Tibial artery (tissue), 4 donors: ENCODE data around the gene BET1.

ENCODE experiments used
- DNase-seq, 2 donors: peaks; one replicate each; pipeline ENCODE4 v3.0.0-alpha.2; 2019
- H3K27ac ChIP-seq, 2 donors: fragments of 200-600 bp; sonication (generic) in 1 of 2; 1 replicate in 1 of 2; 2 replicates in 1 of 2; pipeline ENCODE4 v1.5.1; 2018 to 2019; ENCODE audit warnings: mild to moderate bottlenecking in 1 of 2
- H3K27me3 ChIP-seq, 2 donors: fragments of 200-600 bp; sonication (generic) in 1 of 2; one replicate each; pipeline versions ENCODE4 v1.5.1 to v1.6.0; 2016 to 2019
- H3K36me3 ChIP-seq, 3 donors: fragments of 200-600 bp; sonication (generic) in 2 of 3; one replicate each; pipeline ENCODE4 v1.5.1; 2016 to 2019; ENCODE audit warnings: mild to moderate bottlenecking in 2 of 3
- H3K4me1 ChIP-seq, 4 donors: fragments of 200-600 bp; sonication (generic) in 2 of 4; 1 replicate in 3 of 4; 2 replicates in 1 of 4; pipeline ENCODE4 v1.5.1; 2016 to 2019
- H3K4me3 ChIP-seq, 2 donors: fragments of 200-600 bp; sonication (generic) in 1 of 2; 1 replicate in 1 of 2; 2 replicates in 1 of 2; pipeline ENCODE4 v1.5.1; 2018 to 2019; ENCODE audit warnings: mild to moderate bottlenecking in 2 of 2
- H3K9me3 ChIP-seq, 3 donors: fragments of 200-600 bp; sonication (generic) in 1 of 3; one replicate each; pipeline ENCODE4 v1.5.1; 2016 to 2019
- intact Hi-C: fragments of 100-400 bp; cut with DNase I; formaldehyde crosslinking; loops from one replicate; pipeline ENCODE4 v1.15.0; 2023; ENCODE audit warnings: low total_unique reads
- TF ChIP-seq, protein P1 (sequence below), 2 experiments: fragments of 200-600 bp in 1 of 2; fragments of 450-650 bp in 1 of 2; IDR thresholded peaks; one replicate each; pipeline ENCODE4 v1.5.1; 2017 to 2019; ENCODE audit warnings: antibody characterized with exemption in 2 of 2, mild to moderate bottlenecking in 1 of 2, moderate library complexity in 1 of 2

The BET1 gene

GRCh38 chr7:93997868-93998267 is 6.3 kb downstream of the BET1 start:
- intact Hi-C loops = no loop called here
- no peaks in the 10 kb centered on the region for H3K27me3 ChIP-seq
- TF ChIP-seq, protein P1, sequence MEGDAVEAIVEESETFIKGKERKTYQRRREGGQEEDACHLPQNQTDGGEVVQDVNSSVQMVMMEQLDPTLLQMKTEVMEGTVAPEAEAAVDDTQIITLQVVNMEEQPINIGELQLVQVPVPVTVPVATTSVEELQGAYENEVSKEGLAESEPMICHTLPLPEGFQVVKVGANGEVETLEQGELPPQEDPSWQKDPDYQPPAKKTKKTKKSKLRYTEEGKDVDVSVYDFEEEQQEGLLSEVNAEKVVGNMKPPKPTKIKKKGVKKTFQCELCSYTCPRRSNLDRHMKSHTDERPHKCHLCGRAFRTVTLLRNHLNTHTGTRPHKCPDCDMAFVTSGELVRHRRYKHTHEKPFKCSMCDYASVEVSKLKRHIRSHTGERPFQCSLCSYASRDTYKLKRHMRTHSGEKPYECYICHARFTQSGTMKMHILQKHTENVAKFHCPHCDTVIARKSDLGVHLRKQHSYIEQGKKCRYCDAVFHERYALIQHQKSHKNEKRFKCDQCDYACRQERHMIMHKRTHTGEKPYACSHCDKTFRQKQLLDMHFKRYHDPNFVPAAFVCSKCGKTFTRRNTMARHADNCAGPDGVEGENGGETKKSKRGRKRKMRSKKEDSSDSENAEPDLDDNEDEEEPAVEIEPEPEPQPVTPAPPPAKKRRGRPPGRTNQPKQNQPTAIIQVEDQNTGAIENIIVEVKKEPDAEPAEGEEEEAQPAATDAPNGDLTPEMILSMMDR (IDR thresholded peaks at IDR 0.05) = no peak
- H3K4me1 ChIP-seq = peaks cover 0 to 19% (median 2%) of the 10 kb centered on the region in 4 donors
- H3K36me3 ChIP-seq = peaks cover 31 to 45% (median 38%) of the 10 kb centered on the region in 3 donors
- no peak overlapping the region for H3K27ac ChIP-seq
- no peak overlapping the region for H3K4me3 ChIP-seq
- DNase-seq = no peak
- H3K9me3 ChIP-seq = no peaks in the 10 kb centered on the region

GRCh38 chr7:93992421-93993110 is 11.6 kb downstream of the BET1 start:
- DNase-seq = no peak
- TF ChIP-seq, protein P1 (IDR thresholded peaks at IDR 0.05) = no peak
- intact Hi-C loops = no loop called here
- Histone ChIP-seq H3K4me1 (no peaks in the 10 kb centered on the region), H3K4me3 (no peak overlapping the region), H3K36me3 (peaks cover 24 to 33% (median 26%) of the 10 kb centered on the region in 3 donors), H3K9me3 (no peaks in the 10 kb centered on the region), H3K27ac (no peak overlapping the region), H3K27me3 (no peaks in the 10 kb centered on the region)

- TF ChIP-seq, protein P1 (IDR thresholded peaks at IDR 0.05) = no peak
- no peak for DNase-seq
- intact Hi-C loops = no loop called here
- no peaks in the 10 kb centered on the region for H3K4me1 ChIP-seq
- peaks cover 0 to 1% (median 0%) of the 10 kb centered on the region in 3 donors for H3K36me3 ChIP-seq
- no peaks in the 10 kb centered on the region for H3K9me3 ChIP-seq
- no peak overlapping the region for H3K27ac ChIP-seq
- H3K4me3 ChIP-seq = no peak overlapping the region
- H3K27me3 ChIP-seq = no peaks in the 10 kb centered on the region
Observed at GRCh38 chr7:93987297-93987696, 16.9 kb downstream of the BET1 start.

GRCh38 chr7:93985101-93985500 is 19.1 kb downstream of the BET1 start:
- Histone ChIP-seq H3K27ac (no peak overlapping the region), H3K36me3 (no peaks in the 10 kb centered on the region), H3K27me3 (no peaks in the 10 kb centered on the region), H3K4me1 (no peaks in the 10 kb centered on the region), H3K4me3 (no peak overlapping the region), H3K9me3 (no peaks in the 10 kb centered on the region)
- TF ChIP-seq, protein P1 (IDR thresholded peaks at IDR 0.05) = no peak
- intact Hi-C loops = no loop called here
- no peak for DNase-seq

DNA sequence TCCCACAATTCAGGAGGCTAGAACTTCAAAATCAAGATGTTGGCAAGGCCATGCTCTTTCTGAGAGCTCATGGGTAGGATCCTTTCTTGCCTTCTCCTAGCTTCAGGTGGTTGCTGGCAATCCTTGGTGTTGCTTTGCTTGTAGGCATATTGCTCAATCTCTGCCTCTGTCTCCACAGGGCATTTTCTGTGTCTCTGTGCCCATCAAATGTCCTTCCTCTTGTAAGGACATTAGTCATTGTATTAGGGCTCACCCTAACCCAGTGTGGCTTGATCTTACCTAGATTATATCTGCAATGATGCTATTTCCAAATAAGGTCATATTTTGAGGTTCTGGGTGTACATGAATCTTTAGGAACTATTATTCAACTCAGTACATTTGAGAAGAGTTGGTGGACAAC is 20.1 kb downstream of the BET1 start:
- TF ChIP-seq, protein P1 (IDR thresholded peaks at IDR 0.05) = no peak
- H3K9me3 ChIP-seq = no peaks in the 10 kb centered on the region
- H3K4me3 ChIP-seq = no peak overlapping the region
- intact Hi-C loops = no loop called here
- no peak overlapping the region for H3K27ac ChIP-seq
- H3K4me1 ChIP-seq = no peaks in the 10 kb centered on the region
- no peak for DNase-seq
- H3K36me3 ChIP-seq = no peaks in the 10 kb centered on the region
- no peaks in the 10 kb centered on the region for H3K27me3 ChIP-seq
